Upper lobe of left lung (tissue), 6 donors: ENCODE data around the gene KMT2D. TPM values are rescaled to one million over a fixed set of nuclear protein-coding genes. Genes with fewer than 3 reads are reported as not detected.

ENCODE experiments used
- ATAC-seq, 2 donors: fragments of 200-7000 bp; cut with Tn5 transposase; one replicate each; pipeline ENCODE4 v1.9.1; 2022; ENCODE audit warnings: mild to moderate bottlenecking in 2 of 2, moderate library complexity in 2 of 2; ENCODE audit not compliant: low FRiP score in 2 of 2
- DNase-seq, 2 donors: peaks; one replicate each; pipeline ENCODE4 v3.0.0-alpha.2; 2019 to 2020
- H3K27ac ChIP-seq, 4 donors: fragments of 200-600 bp; sonication (generic); one replicate each; pipeline ENCODE4 v1.5.1; 2016 to 2019
- H3K27me3 ChIP-seq, 4 donors: fragments of 200-600 bp; sonication (generic); one replicate each; pipeline ENCODE4 v1.5.1; 2017 to 2019
- H3K36me3 ChIP-seq, 4 donors: fragments of 200-600 bp; sonication (generic); one replicate each; pipeline ENCODE4 v1.5.1; 2016 to 2019
- H3K4me1 ChIP-seq, 4 donors: fragments of 200-600 bp; sonication (generic); one replicate each; pipeline ENCODE4 v1.5.1; 2018 to 2019
- H3K4me3 ChIP-seq, 4 donors: fragments of 200-600 bp; sonication (generic); one replicate each; pipeline ENCODE4 v1.5.1; 2017 to 2019; ENCODE audit warnings: mild to moderate bottlenecking in 2 of 4, moderate library complexity in 1 of 4
- H3K9me3 ChIP-seq, 4 donors: fragments of 200-600 bp; sonication (generic); one replicate each; pipeline ENCODE4 v1.5.1; 2018 to 2019
- CTCF ChIP-seq, 6 experiments: fragments of 450-650 bp in 4 of 6; fragments of 200-600 bp in 2 of 6; sonication (generic) in 2 of 6; IDR thresholded peaks; one replicate each; pipeline ENCODE4 v1.5.1; 2016 to 2019; ENCODE audit warnings: antibody characterized with exemption in 6 of 6
- EP300 ChIP-seq, 4 donors: sonication (generic); formaldehyde crosslinking; IDR thresholded peaks; one replicate each; pipeline ENCODE4 v1.5.1; 2017; ENCODE audit warnings: antibody characterized with exemption in 4 of 4, control low read depth in 2 of 4
- POLR2A ChIP-seq, 4 donors: fragments of 450-650 bp; IDR thresholded peaks; one replicate each; pipeline ENCODE4 v1.5.1; 2016 to 2017; ENCODE audit warnings: antibody characterized with exemption in 4 of 4, mild to moderate bottlenecking in 2 of 4
- POLR2AphosphoS5 ChIP-seq, 2 donors: sonication (generic); formaldehyde crosslinking; IDR thresholded peaks; one replicate each; pipeline ENCODE4 v1.5.1; 2017; ENCODE audit warnings: antibody characterized with exemption in 2 of 2
- WGBS, 2 donors: methylation state at CpG; one replicate each; pipeline ENCODE4 v1.1.5; 2017 to 2018; 5-methylcytosine and 5-hydroxymethylcytosine counted together
- total RNA-seq, 6 donors: library from RNA; depleted of rRNA in 4 of 6; stranded (reverse); fragments of >200 nt in 4 of 6; gene quantifications; one replicate each; pipeline versions ENCODE4 v1.1.0 to v1.2.1, GENCODE V29; 2016 to 2021
- donor health status: DM: no; HTN: no; CAD: no; lungs with moderate emphysema.
- donor health status: DM: no; HTN: yes; CAD: no; lungs with severe emphysema.

The KMT2D gene
- total RNA-seq, 6 donors from 2014 or later = 91.5 to 250 (median 112) TPM

GRCh38 chr12:49021292-49021915 is 39.2 kb downstream of the KMT2D start:
- TF ChIP-seq POLR2A (IDR thresholded peaks at IDR 0.05) (no peak), POLR2AphosphoS5 (IDR thresholded peaks at IDR 0.05) (no peak), EP300 (IDR thresholded peaks at IDR 0.05) (no peak), CTCF (IDR thresholded peaks at IDR 0.05) (no peak)
- Histone ChIP-seq H3K27ac (no peak overlapping the region), H3K27me3 (no peaks in the 10 kb centered on the region), H3K36me3 (peaks cover 35 to 58% (median 52%) of the 10 kb centered on the region in 4 donors), H3K4me3 (no peak overlapping the region), H3K4me1 (peaks cover 5 to 23% (median 19%) of the 10 kb centered on the region in 4 donors), H3K9me3 (no peaks in the 10 kb centered on the region)
- ATAC-seq = no peak
- DNase-seq = peak in 1 of 2 donors; percentile 58
- 86 to 89% methylated on average over 9 to 11 of the region's 11 CpGs for WGBS, 2 donors

- peaks cover 5 to 23% (median 19%) of the 10 kb centered on the region in 4 donors for H3K4me1 ChIP-seq
- no peak overlapping the region for H3K4me3 ChIP-seq
- H3K9me3 ChIP-seq = no peaks in the 10 kb centered on the region
- ATAC-seq = no peak
- no peak for DNase-seq
- peaks cover 27 to 49% (median 43%) of the 10 kb centered on the region in 4 donors for H3K36me3 ChIP-seq
- TF ChIP-seq POLR2A (IDR thresholded peaks at IDR 0.05) = no peak
- no peak for TF ChIP-seq EP300 (IDR thresholded peaks at IDR 0.05)
- no peaks in the 10 kb centered on the region for H3K27me3 ChIP-seq
- WGBS, 2 donors = 84 to 87% methylated on average over 5 to 6 of the region's 6 CpGs
- peak overlapping the region in 2 of 4 donors; percentile 91 to 97 for H3K27ac ChIP-seq
Measured at GRCh38 chr12:49020441-49020840, 40.2 kb downstream of the KMT2D start.

GRCh38 chr12:49019443-49020324 is 40.9 kb downstream of the KMT2D start:
- Histone ChIP-seq H3K4me3 (peak overlapping the region in 2 of 4 donors; percentile 83 to 90), H3K27me3 (no peaks in the 10 kb centered on the region), H3K4me1 (peaks cover 5 to 23% (median 19%) of the 10 kb centered on the region in 4 donors), H3K27ac (peak overlapping the region; percentile 91 to 97 (median 96)), H3K36me3 (peaks cover 20 to 41% (median 35%) of the 10 kb centered on the region in 4 donors), H3K9me3 (no peaks in the 10 kb centered on the region)
- ATAC-seq = peak in 1 of 2 donors; percentile 30
- no peak for DNase-seq
- 62 to 66% methylated on average over 10 of the region's 10 CpGs for WGBS, 2 donors
- TF ChIP-seq EP300 (IDR thresholded peaks at IDR 0.05) (no peak), POLR2A (IDR thresholded peaks at IDR 0.05) (no peak), CTCF (IDR thresholded peaks at IDR 0.05) (no peak), POLR2AphosphoS5 (IDR thresholded peaks at IDR 0.05) (no peak)

GRCh38 chr12:49019120-49019430 is 41.5 kb downstream of the KMT2D start:
- 4% methylated on average over 8 of the region's 8 CpGs for WGBS, 2 donors

More at GRCh38 chr12:49019120-49019430, 41.5 kb downstream of the KMT2D start:
- Histone ChIP-seq H3K9me3 (no peaks in the 10 kb centered on the region), H3K27me3 (no peaks in the 10 kb centered on the region), H3K36me3 (peaks cover 17 to 35% (median 29%) of the 10 kb centered on the region in 4 donors), H3K4me3 (peak overlapping the region in 3 of 4 donors; percentile 57 to 90 (median 83)), H3K27ac (peak overlapping the region; percentile 91 to 97 (median 96)), H3K4me1 (peaks cover 5 to 23% (median 19%) of the 10 kb centered on the region in 4 donors)
- TF ChIP-seq POLR2AphosphoS5 (IDR thresholded peaks at IDR 0.05) (no peak), EP300 (IDR thresholded peaks at IDR 0.05) (no peak), CTCF (IDR thresholded peaks at IDR 0.05) (no peak), POLR2A (IDR thresholded peaks at IDR 0.05) (no peak)
- ATAC-seq (peak; percentile 13 to 47), DNase-seq (no peak)
